K562 (cell line): Measurements from ENCODE around the gene SUPT5H. TPM values are rescaled to one million over a fixed set of nuclear protein-coding genes. Genes with fewer than 3 reads are reported as not detected.

Experiments
- BHLHE40 ChIP-seq: IDR thresholded peaks from 2 replicates; pipeline ENCODE4 v1.6.1; 2011; ENCODE audit warnings: low read length, improper control_type of control experiment
- CREB1 ChIP-seq, 2 experiments: sonication (generic) in 1 of 2; formaldehyde crosslinking in 1 of 2; IDR thresholded peaks; 2 replicates each; pipeline versions ENCODE4 v1.6.1 to v1.8.0; 2012 to 2022; ENCODE audit warnings: inconsistent platforms in 1 of 2, mild to moderate bottlenecking in 1 of 2, missing genetic modification reagents in 1 of 2, moderate library complexity in 1 of 2
- CUX1 ChIP-seq: fragments of 200-800 bp; sonication (Bioruptor generic); IDR thresholded peaks from 2 replicates; pipeline ENCODE4 v1.6.1; 2016; ENCODE audit warnings: missing genetic modification characterization, missing compliant biosample characterization
- DIDO1 ChIP-seq: fragments of 450-650 bp; IDR thresholded peaks from 2 replicates; pipeline ENCODE4 v1.6.1; 2016; ENCODE audit warnings: low read depth, missing biosample characterization, missing genetic modification characterization
- HDAC1 ChIP-seq, 2 experiments: fragments of 450-650 bp; IDR thresholded peaks; 2 replicates each; pipeline ENCODE4 v1.6.1; 2016 to 2017; ENCODE audit warnings: inconsistent platforms in 1 of 2, mild to moderate bottlenecking in 1 of 2, moderate library complexity in 1 of 2
- HEY1 ChIP-seq: fragments of 250-450 bp; sonication (Bioruptor Pico); IDR thresholded peaks from 2 replicates; pipeline ENCODE4 v1.5.0; 2020; ENCODE audit warnings: mild to moderate bottlenecking, moderate library complexity, borderline replicate concordance
- HLTF ChIP-seq: fragments of 450-650 bp; IDR thresholded peaks from 2 replicates; pipeline ENCODE4 v1.6.1; 2016
- HMG20A ChIP-seq: fragments of 450-650 bp; formaldehyde crosslinking; conservative IDR thresholded peaks from 2 replicates; pipeline ENCODE4 v1.4.0; 2020; ENCODE audit warnings: mild to moderate bottlenecking, mixed read lengths
- IRF2 ChIP-seq: sonication (generic); formaldehyde crosslinking; IDR thresholded peaks from 2 replicates; pipeline ENCODE4 v1.8.1; 2022; ENCODE audit warnings: mild to moderate bottlenecking, missing genetic modification reagents
- MXD1 ChIP-seq: fragments of 250-450 bp; sonication (Bioruptor Pico); IDR thresholded peaks from 2 replicates; pipeline ENCODE4 v1.8.0; 2021; ENCODE audit warnings: borderline replicate concordance, mild to moderate bottlenecking, moderate library complexity; ENCODE audit not compliant: poor library complexity, severe bottlenecking
- PPARD ChIP-seq: fragments of 250-450 bp; sonication (Bioruptor Pico); IDR thresholded peaks from 2 replicates; pipeline ENCODE4 v1.8.0; 2022; ENCODE audit warnings: inconsistent platforms, mild to moderate bottlenecking, moderate library complexity
- TAF7 ChIP-seq: fragments of 450-650 bp; IDR thresholded peaks from 2 replicates; pipeline ENCODE4 v1.6.1; 2016; ENCODE audit warnings: missing genetic modification characterization, missing compliant biosample characterization
- ZBTB7A ChIP-seq: IDR thresholded peaks from 2 replicates; pipeline ENCODE4 v1.6.1; 2011; ENCODE audit warnings: low read depth, mild to moderate bottlenecking, low read length, moderate library complexity, borderline replicate concordance; ENCODE audit not compliant: control insufficient read depth
- ZKSCAN8 ChIP-seq: fragments of 200-800 bp; sonication (Bioruptor generic); IDR thresholded peaks from 2 replicates; pipeline ENCODE4 v1.6.1; 2016; ENCODE audit warnings: missing genetic modification characterization, missing compliant biosample characterization
- polyA plus RNA-seq, 8 experiments: library from polyadenylated mRNA; depleted of rRNA in 4 of 8; stranded (reverse) in 5 of 8; unstranded in 3 of 8; fragments of >200 nt; fragmentation: Nextera tagmentation in 2 of 8; fragmentation: Illumina TruSeq in 1 of 8; extraction: Ambion mirVana in 2 of 8; extraction: Trizol in 1 of 8; gene quantifications; 2 replicates each; pipeline versions ENCODE4 v1.2.1 to v1.2.3, GENCODE V29; 2011 to 2014; ENCODE audit warnings: inconsistent platforms in 1 of 8, missing spikeins in 1 of 8
- total RNA-seq, 7 experiments: library from RNA; depleted of rRNA in 6 of 7; stranded (reverse); fragments of >200 nt in 6 of 7; fragmentation: Illumina TruSeq in 2 of 7; extraction: Trizol in 2 of 7; gene quantifications; 2 replicates each; pipeline versions ENCODE4 v1.2.1 to v1.2.3, GENCODE V29; 2011 to 2021; ENCODE audit warnings: low replicate concordance in 1 of 7
- TF ChIP-seq, protein P1 (sequence below): fragments of 250-450 bp; sonication (Bioruptor Pico); IDR thresholded peaks from 2 replicates; pipeline ENCODE4 v1.4.0; 2020

Gene SUPT5H
- total and polyA plus RNA-seq, 9 of the 15 experiments (the other 6 are each of a cell fraction or from before 2014, with no cell fraction given): 13.3 to 85.9 (median 35.9) TPM

DNA sequence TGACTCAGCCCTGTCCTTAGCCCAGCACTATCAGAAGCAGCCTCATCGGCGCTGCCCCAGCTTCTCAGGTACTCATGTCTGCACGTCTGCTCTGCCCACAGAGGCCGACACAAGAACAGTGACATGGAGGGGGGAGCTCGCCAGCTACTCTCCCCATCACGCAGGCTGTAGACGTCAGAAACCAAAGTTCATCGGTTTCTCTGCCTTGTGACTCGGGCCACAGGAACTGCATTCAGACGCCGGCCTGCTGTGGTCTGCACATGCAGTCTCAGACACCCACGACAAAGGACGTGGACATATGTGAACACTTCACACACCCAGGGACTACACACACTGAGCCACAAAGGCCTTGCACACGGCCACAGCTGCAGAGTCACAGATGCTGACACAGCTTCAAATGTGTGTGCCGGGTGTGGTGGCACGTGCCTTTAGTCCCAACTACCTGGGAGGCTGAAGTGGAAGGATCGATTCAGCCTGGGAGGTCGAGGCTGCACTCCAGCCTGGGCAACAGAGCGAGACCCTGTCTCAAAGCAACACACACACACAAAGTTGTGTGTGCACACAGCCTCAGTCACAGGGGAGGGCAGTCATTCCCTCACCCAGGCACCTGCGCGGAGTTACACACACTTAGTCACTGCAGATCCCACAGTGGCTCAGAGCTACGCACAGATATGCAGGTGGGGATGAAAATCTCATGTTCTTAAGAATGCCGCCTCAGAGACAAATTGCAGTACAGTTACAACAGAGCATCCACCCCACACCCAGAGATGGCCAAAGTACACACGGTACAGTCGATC lies 43.6 kb upstream of the SUPT5H start (continued):
- TF ChIP-seq HMG20A (CRISPR knock-in tag) (no peak), CREB1 (IDR thresholded peaks at IDR 0.05) (no peak), CREB1 (CRISPR knock-in tag; IDR thresholded peaks at IDR 0.05) (peak; percentile 35; the same call in 1 of the 2 replicates), HDAC1 (IDR thresholded peaks at IDR 0.05) (peak in 1 of 2 experiments; percentile 1; a peak in 1 of 4 replicates), TAF7 (no peak), PPARD (CRISPR knock-in tag) (no peak), HEY1 (CRISPR knock-in tag) (no peak), DIDO1 (tag) (no peak), IRF2 (CRISPR knock-in tag) (no peak), HLTF (no peak), BHLHE40 (peak; percentile 78), MXD1 (no peak), CUX1 (CRISPR knock-in tag) (no peak), ZBTB7A (no peak), ZKSCAN8 (CRISPR knock-in tag) (peak; percentile 83)
- TF ChIP-seq, protein P1, sequence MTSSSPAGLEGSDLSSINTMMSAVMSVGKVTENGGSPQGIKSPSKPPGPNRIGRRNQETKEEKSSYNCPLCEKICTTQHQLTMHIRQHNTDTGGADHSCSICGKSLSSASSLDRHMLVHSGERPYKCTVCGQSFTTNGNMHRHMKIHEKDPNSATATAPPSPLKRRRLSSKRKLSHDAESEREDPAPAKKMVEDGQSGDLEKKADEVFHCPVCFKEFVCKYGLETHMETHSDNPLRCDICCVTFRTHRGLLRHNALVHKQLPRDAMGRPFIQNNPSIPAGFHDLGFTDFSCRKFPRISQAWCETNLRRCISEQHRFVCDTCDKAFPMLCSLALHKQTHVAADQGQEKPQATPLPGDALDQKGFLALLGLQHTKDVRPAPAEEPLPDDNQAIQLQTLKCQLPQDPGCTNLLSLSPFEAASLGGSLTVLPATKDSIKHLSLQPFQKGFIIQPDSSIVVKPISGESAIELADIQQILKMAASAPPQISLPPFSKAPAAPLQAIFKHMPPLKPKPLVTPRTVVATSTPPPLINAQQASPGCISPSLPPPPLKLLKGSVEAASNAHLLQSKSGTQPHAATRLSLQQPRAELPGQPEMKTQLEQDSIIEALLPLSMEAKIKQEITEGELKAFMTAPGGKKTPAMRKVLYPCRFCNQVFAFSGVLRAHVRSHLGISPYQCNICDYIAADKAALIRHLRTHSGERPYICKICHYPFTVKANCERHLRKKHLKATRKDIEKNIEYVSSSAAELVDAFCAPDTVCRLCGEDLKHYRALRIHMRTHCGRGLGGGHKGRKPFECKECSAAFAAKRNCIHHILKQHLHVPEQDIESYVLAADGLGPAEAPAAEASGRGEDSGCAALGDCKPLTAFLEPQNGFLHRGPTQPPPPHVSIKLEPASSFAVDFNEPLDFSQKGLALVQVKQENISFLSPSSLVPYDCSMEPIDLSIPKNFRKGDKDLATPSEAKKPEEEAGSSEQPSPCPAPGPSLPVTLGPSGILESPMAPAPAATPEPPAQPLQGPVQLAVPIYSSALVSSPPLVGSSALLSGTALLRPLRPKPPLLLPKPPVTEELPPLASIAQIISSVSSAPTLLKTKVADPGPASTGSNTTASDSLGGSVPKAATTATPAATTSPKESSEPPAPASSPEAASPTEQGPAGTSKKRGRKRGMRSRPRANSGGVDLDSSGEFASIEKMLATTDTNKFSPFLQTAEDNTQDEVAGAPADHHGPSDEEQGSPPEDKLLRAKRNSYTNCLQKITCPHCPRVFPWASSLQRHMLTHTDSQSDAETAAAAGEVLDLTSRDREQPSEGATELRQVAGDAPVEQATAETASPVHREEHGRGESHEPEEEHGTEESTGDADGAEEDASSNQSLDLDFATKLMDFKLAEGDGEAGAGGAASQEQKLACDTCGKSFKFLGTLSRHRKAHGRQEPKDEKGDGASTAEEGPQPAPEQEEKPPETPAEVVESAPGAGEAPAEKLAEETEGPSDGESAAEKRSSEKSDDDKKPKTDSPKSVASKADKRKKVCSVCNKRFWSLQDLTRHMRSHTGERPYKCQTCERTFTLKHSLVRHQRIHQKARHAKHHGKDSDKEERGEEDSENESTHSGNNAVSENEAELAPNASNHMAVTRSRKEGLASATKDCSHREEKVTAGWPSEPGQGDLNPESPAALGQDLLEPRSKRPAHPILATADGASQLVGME (CRISPR knock-in tag): peak; percentile 69; the same call in 1 of the 2 replicates
